Epithelial cell of proximal tubule (primary cell): ENCODE measurements around the gene SARM1. TPM values are rescaled to one million over a fixed set of nuclear protein-coding genes. Genes with fewer than 3 reads are reported as not detected.
"Not testable (repeated sequence)": the region's sequence is repeated elsewhere in the genome, so short reads cannot be mapped to it uniquely, and the experiment has no call there.

Experiments used
- DNase-seq: peaks from one replicate; pipeline ENCODE4 v3.0.0-alpha.2; 2011; ENCODE audit warnings: low read depth
- H3K4me3 ChIP-seq: 2 replicates; pipeline ENCODE4 v1.5.1; 2011; ENCODE audit warnings: low read depth, mild to moderate bottlenecking, low read length
- total RNA-seq: library from RNA; depleted of rRNA; stranded (reverse); fragments of >200 nt; gene quantifications from 2 replicates; pipeline ENCODE4 v1.2.3, GENCODE V29; 2015
- TF ChIP-seq, protein P1 (sequence below): conservative IDR thresholded peaks from 2 replicates; pipeline ENCODE4 v1.5.1; 2012; ENCODE audit warnings: low read depth, mild to moderate bottlenecking, low read length

Gene SARM1
- total RNA-seq, 1 donor from 2014 or later: 0.81 TPM

DNA sequence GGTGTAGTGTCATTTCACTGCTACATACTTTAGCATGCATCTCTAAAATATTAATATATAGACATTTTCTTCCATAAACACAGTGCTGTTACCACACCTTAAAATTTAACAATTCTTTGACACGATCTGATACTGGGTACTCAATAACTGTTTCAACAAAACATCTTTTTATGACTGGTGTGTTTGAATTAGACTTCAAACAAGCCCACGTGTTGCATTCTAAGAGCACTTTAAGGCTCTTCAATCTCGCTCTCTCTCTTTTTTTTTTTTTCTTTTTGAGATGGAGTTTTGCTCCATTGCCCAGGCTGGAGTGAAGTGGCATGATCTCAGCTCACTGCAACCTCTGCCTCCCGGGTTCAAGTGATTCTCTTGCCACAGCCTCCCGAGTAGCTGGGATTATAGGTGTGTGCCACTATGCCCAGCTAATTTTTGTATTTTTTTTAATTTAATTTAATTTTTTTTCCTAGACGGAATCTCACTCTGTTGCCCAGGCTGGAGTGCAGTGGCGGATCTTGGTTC lies 50.4 kb downstream of the SARM1 start:
- DNase-seq: no peak
- TF ChIP-seq, protein P1, sequence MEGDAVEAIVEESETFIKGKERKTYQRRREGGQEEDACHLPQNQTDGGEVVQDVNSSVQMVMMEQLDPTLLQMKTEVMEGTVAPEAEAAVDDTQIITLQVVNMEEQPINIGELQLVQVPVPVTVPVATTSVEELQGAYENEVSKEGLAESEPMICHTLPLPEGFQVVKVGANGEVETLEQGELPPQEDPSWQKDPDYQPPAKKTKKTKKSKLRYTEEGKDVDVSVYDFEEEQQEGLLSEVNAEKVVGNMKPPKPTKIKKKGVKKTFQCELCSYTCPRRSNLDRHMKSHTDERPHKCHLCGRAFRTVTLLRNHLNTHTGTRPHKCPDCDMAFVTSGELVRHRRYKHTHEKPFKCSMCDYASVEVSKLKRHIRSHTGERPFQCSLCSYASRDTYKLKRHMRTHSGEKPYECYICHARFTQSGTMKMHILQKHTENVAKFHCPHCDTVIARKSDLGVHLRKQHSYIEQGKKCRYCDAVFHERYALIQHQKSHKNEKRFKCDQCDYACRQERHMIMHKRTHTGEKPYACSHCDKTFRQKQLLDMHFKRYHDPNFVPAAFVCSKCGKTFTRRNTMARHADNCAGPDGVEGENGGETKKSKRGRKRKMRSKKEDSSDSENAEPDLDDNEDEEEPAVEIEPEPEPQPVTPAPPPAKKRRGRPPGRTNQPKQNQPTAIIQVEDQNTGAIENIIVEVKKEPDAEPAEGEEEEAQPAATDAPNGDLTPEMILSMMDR: no peak
- H3K4me3 ChIP-seq: no peak overlapping the region

- DNase-seq: no peak
- TF ChIP-seq, protein P1: no peak
- no peak overlapping the region for H3K4me3 ChIP-seq
These were observed 53.7 kb downstream of the SARM1 start for GRCh38 chr17:28425206-28425605.

GRCh38 chr17:28426081-28426519 lies 54.6 kb downstream of the SARM1 start:
- DNase-seq: no peak

GRCh38 chr17:28427371-28427770 lies 55.9 kb downstream of the SARM1 start:
- no peak overlapping the region for H3K4me3 ChIP-seq
- TF ChIP-seq, protein P1: no peak
- DNase-seq: no peak

More at GRCh38 chr17:28426081-28426519, 54.6 kb downstream of the SARM1 start:
- TF ChIP-seq, protein P1: peak; percentile 42
- no peak overlapping the region for H3K4me3 ChIP-seq

DNA sequence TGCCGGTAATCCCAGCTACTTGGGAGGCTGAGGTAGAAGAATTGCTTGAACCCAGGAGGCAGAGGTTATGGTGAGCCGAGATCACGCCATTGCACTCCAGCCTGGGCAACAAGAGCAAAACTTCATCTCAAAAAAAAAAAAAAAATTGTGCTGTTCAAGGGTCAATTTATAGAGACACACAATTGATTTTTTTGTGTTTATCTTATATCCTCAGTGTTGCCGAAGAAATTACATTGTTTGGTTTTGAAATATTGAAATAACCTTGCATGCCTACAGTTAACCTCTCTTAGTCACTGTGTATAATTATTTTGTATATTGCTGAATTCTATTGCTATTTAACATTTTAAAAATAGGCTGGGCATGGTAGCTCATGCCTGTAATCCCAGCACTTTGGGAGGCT lies 56.5 kb downstream of the SARM1 start:
- not testable (repeated sequence) for DNase-seq, H3K4me3 ChIP-seq

DNA sequence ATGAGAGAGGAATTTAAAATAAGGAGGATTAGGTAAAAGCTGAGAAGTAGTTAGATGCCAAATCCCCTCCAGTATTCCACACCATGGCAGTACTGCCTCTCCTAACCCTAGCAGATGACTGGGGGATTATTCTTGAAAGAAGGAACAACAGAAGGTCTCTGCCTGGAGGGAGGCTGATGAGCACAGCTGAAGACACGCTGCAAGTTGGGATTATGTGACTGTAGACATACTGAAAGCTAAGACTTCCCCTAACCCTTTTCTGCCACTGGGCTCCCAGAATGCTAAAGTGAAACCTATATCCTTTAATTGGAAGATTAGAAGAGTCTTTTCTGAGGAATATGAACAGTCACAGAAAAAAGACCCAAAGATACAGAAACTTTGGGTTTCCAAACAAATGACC lies 62.2 kb downstream of the SARM1 start:
- no peak for DNase-seq
- no peak overlapping the region for H3K4me3 ChIP-seq
- TF ChIP-seq, protein P1: no peak

DNA sequence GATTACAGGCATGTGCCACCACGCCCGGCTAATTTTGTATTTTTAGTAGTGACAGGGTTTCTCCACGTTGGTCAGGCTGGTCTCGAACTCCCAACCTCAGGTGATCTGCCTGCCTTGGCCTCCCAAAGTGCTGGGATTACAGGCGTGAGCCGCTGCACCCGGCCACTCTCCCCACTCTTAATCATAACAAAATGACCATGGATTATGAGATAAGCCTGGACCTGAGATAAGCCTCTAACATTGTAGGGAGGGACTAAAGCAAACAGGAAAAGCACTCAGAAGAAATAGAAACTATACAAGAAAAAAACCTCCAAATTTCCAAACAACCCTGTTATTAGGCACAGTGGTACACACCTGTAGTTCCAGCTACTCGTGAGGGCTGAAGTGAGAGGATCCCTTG lies 62.8 kb downstream of the SARM1 start:
- not testable (repeated sequence) for DNase-seq, H3K4me3 ChIP-seq

DNA sequence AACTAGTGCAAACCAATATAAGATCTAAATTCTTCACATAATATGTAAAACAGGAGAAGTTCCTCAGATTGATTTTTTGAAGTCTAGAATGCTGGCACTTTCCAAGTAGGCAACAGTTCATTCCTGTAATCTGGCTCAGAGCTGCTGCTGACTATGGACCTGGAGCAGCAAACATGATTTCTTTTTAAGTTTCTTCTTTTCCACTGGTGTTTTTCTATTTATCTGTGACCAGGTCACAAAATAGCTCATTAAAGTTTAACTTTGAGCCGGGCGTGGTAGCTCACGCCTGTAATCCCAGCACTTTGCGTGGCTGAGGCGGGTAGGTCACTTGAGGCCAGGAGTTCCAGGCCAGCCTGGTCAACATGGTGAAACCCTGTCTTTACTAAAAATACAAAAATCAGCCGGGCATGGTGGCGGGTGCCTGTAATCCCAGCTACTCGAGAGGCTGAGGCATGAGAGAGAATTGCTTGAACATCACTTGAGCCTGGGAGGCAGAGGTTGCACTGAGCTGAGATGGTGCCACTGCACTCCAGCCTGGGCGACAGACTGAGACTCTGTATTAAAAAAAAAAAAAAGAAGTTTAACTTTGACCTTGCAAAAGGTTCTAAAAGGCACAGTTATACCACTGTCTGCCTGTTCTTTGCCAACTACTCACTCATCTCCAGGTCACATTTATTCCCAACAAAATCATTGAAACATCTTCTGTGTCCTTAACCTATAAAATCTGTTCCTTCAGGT lies 72.6 kb downstream of the SARM1 start:
- TF ChIP-seq, protein P1: no peak
- DNase-seq: no peak
- H3K4me3 ChIP-seq: no peak overlapping the region
